H1 (cell line): ENCODE results near the gene CHMP5. TPM values are rescaled to one million over a fixed set of nuclear protein-coding genes. Genes with fewer than 3 reads are reported as not detected.

Experiments
- CTCF ChIA-PET: fragments of 300-600 bp; sonication (Branson Sonifier 250); formaldehyde crosslinking; loops from one replicate; lab custom pipeline; 2021; ENCODE audit not compliant: partially characterized antibody; lab: Charles Lee
- POLR2A ChIA-PET: fragments of 300-600 bp; sonication (Branson Sonifier 250); formaldehyde crosslinking; loops from one replicate; lab custom pipeline; 2021; ENCODE audit warnings: inconsistent platforms; ENCODE audit not compliant: partially characterized antibody; lab: Charles Lee
- DNase-seq, 2 experiments: peaks; one replicate each; pipeline versions ENCODE4 v3.0.0 to v3.0.0-alpha.2; 2010 to 2022; ENCODE audit warnings: low spot score in 2 of 2, low read depth in 1 of 2, mixed read lengths in 1 of 2
- FAIRE-seq: peaks from 2 replicates; lab custom pipeline; 2011; peaks lifted over from hg19 to GRCh38; lab: Jason Lieb, UNC
- H2AFZ ChIP-seq: 2 replicates; pipeline ENCODE4 v1.8.1; 2012; ENCODE audit warnings: low read length, inconsistent platforms
- H2AK5ac ChIP-seq: 2 replicates; pipeline ENCODE4 v1.6.1; 2013; ENCODE audit warnings: low read depth, low read length
- H2BK120ac ChIP-seq: replicated peaks from 2 replicates; pipeline ENCODE3; 2013; ENCODE audit warnings: low read depth, low read length, inconsistent platforms
- H2BK12ac ChIP-seq: 2 replicates; pipeline ENCODE4 v1.6.1; 2013; ENCODE audit warnings: low read depth, low read length
- H2BK15ac ChIP-seq: 2 replicates; pipeline ENCODE4 v1.6.1; 2013; ENCODE audit warnings: low read length
- H2BK20ac ChIP-seq: 2 replicates; pipeline ENCODE4 v1.6.1; 2013; ENCODE audit warnings: low read length
- H2BK5ac ChIP-seq: 2 replicates; pipeline ENCODE4 v1.6.1; 2013; ENCODE audit warnings: low read depth, low read length
- H3K14ac ChIP-seq: 2 replicates; pipeline ENCODE4 v1.6.1; 2013; ENCODE audit warnings: inconsistent platforms; ENCODE audit not compliant: insufficient read length
- H3K18ac ChIP-seq: 2 replicates; pipeline ENCODE4 v1.6.1; 2013; ENCODE audit warnings: low read length; ENCODE audit errors: extremely low read depth
- H3K23ac ChIP-seq: 2 replicates; pipeline ENCODE4 v1.6.1; 2013; ENCODE audit warnings: inconsistent platforms; ENCODE audit not compliant: insufficient read length
- H3K23me2 ChIP-seq: 2 replicates; pipeline ENCODE4 v1.6.1; 2013; ENCODE audit warnings: low read depth, low read length
- H3K27ac ChIP-seq: 2 replicates; pipeline ENCODE4 v1.6.1; 2011; ENCODE audit warnings: low read depth, low read length, inconsistent platforms
- H3K27me3 ChIP-seq, 4 experiments: replicated peaks in 1 of 4; 1 replicate in 1 of 4; 2 replicates in 3 of 4; pipeline versions ENCODE4 v1.6.1 to v1.8.1; 2011 to 2013; ENCODE audit warnings: low read length in 3 of 4, mild to moderate bottlenecking in 3 of 4, inconsistent platforms in 2 of 4, mixed read lengths in 2 of 4, moderate library complexity in 1 of 4; ENCODE audit not compliant: control insufficient read depth in 3 of 4, insufficient read depth in 3 of 4; ENCODE audit errors: extremely low read depth in 1 of 4
- H3K36me3 ChIP-seq, 4 experiments: 2 replicates each; pipeline versions ENCODE4 v1.6.1 to v1.8.1; 2011 to 2013; ENCODE audit warnings: mild to moderate bottlenecking in 4 of 4, low read length in 3 of 4, moderate library complexity in 2 of 4, control low read depth in 1 of 4, inconsistent platforms in 1 of 4; ENCODE audit not compliant: insufficient read depth in 4 of 4, control insufficient read depth in 2 of 4
- H3K4ac ChIP-seq: replicated peaks from 2 replicates; pipeline ENCODE3; 2013; ENCODE audit warnings: low read length, low read depth, mixed read lengths, inconsistent platforms; ENCODE audit not compliant: insufficient read length
- H3K4me1 ChIP-seq, 4 experiments: replicated peaks in 1 of 4; 1 replicate in 1 of 4; 2 replicates in 3 of 4; pipeline versions ENCODE4 v1.6.1 to v1.8.1; 2011 to 2013; ENCODE audit warnings: low read length in 3 of 4, inconsistent platforms in 2 of 4, mixed read lengths in 1 of 4; ENCODE audit not compliant: insufficient read depth in 4 of 4, control insufficient read depth in 3 of 4
- H3K4me2 ChIP-seq, 2 experiments: 2 replicates each; pipeline versions ENCODE4 v1.6.1 to v1.8.1; 2011 to 2013; ENCODE audit warnings: low read depth in 2 of 2, low read length in 2 of 2, control low read depth in 1 of 2, inconsistent platforms in 1 of 2, mild to moderate bottlenecking in 1 of 2; ENCODE audit not compliant: insufficient read depth in 1 of 2
- H3K4me3 ChIP-seq, 4 experiments: fragments of 200-600, 300-600 bp in 1 of 4; sonication (generic), shearing (Covaris generic), sonication (Bioruptor Twin) in 1 of 4; 2 replicates each; pipeline versions ENCODE4 v1.5.1 to v1.8.1; 2011 to 2016; ENCODE audit warnings: low read length in 4 of 4, low read depth in 3 of 4, control low read depth in 2 of 4, inconsistent platforms in 2 of 4, mild to moderate bottlenecking in 2 of 4, mixed read lengths in 1 of 4, moderate library complexity in 1 of 4; ENCODE audit not compliant: insufficient read depth in 2 of 4; ENCODE audit errors: extremely low read depth in 1 of 4
- H3K56ac ChIP-seq: replicated peaks from 2 replicates; pipeline ENCODE3; 2013; ENCODE audit warnings: low read depth, mild to moderate bottlenecking, mixed read lengths, low read length, inconsistent platforms; ENCODE audit not compliant: insufficient read length
- H3K79me1 ChIP-seq: 2 replicates; pipeline ENCODE4 v1.6.1; 2013; ENCODE audit warnings: low read depth, low read length, control low read depth
- H3K79me2 ChIP-seq, 2 experiments: 2 replicates each; pipeline versions ENCODE4 v1.6.1 to v1.8.1; 2012 to 2013; ENCODE audit warnings: low read length in 2 of 2, mild to moderate bottlenecking in 2 of 2, inconsistent platforms in 1 of 2; ENCODE audit not compliant: insufficient read depth in 2 of 2, control insufficient read depth in 1 of 2
- H3K9ac ChIP-seq, 4 experiments: replicated peaks in 1 of 4; 1 replicate in 1 of 4; 2 replicates in 3 of 4; pipeline versions ENCODE4 v1.6.1 to v1.8.1; 2011 to 2013; ENCODE audit warnings: low read depth in 3 of 4, low read length in 3 of 4, control low read depth in 2 of 4, mild to moderate bottlenecking in 2 of 4, moderate library complexity in 2 of 4, inconsistent platforms in 1 of 4; ENCODE audit errors: extremely low read depth in 1 of 4
- H3K9me3 ChIP-seq, 2 experiments: 2 replicates each; pipeline versions ENCODE4 v1.6.1 to v1.8.1; 2012 to 2013; ENCODE audit warnings: mild to moderate bottlenecking in 2 of 2, moderate library complexity in 2 of 2, control low read depth in 1 of 2, inconsistent platforms in 1 of 2, low read depth in 1 of 2, low read length in 1 of 2, mixed read lengths in 1 of 2; ENCODE audit not compliant: insufficient read depth in 2 of 2
- H4K20me1 ChIP-seq, 2 experiments: replicated peaks in 1 of 2; 2 replicates each; pipeline versions ENCODE3 to v1.8.1; 2011 to 2013; ENCODE audit warnings: inconsistent platforms in 2 of 2, low read length in 2 of 2, mild to moderate bottlenecking in 1 of 2; ENCODE audit not compliant: insufficient read depth in 2 of 2, control insufficient read depth in 1 of 2
- H4K5ac ChIP-seq: 2 replicates; pipeline ENCODE4 v1.6.1; 2013; ENCODE audit warnings: low read length, low read depth, mixed read lengths, inconsistent platforms; ENCODE audit not compliant: insufficient read length
- H4K8ac ChIP-seq: 2 replicates; pipeline ENCODE4 v1.8.0; 2013; ENCODE audit warnings: mild to moderate bottlenecking, moderate library complexity, low read length, inconsistent platforms; ENCODE audit not compliant: insufficient read depth; ENCODE audit errors: extremely low read depth
- H4K91ac ChIP-seq: replicated peaks from 2 replicates; pipeline ENCODE3; 2013; ENCODE audit warnings: low read length, mixed read lengths, inconsistent platforms; ENCODE audit not compliant: insufficient read length
- ASH2L ChIP-seq: fragments of 200-600, 300-600 bp; sonication (generic); IDR thresholded peaks from one replicate; pipeline ENCODE4 v1.7.1; 2017; ENCODE audit warnings: low read length
- CBX5 ChIP-seq: fragments of 300-800, 300-1000 bp; sonication (generic); IDR thresholded peaks from 2 replicates; pipeline ENCODE4 v1.7.1; 2016; ENCODE audit warnings: antibody characterized with exemption, low read length, low read depth
- POLR2AphosphoS5 ChIP-seq: IDR thresholded peaks from 2 replicates; pipeline ENCODE4 v1.6.1; 2011; ENCODE audit warnings: low read depth, low read length
- SP1 ChIP-seq: IDR thresholded peaks from 2 replicates; pipeline ENCODE4 v1.6.1; 2011; ENCODE audit warnings: low read depth, low read length
- TBP ChIP-seq: IDR thresholded peaks from 2 replicates; pipeline ENCODE4 v1.6.1; 2011; ENCODE audit warnings: low read depth, low read length, improper control_type of control experiment
- WGBS, 2 experiments: shearing (Covaris generic) in 1 of 2; methylation state at CpG; one replicate each; pipeline versions ENCODE4 v1.1.6 to v1.1.7; 2013 to 2015; ENCODE audit warnings: low lambda C conversion rate in 2 of 2, mixed read lengths in 2 of 2, inconsistent platforms in 1 of 2, low coverage in 1 of 2, missing lambda C conversion rate in 1 of 2; ENCODE audit not compliant: insufficient replicate concordance in 2 of 2, insufficient coverage in 1 of 2, insufficient read length in 1 of 2; ENCODE audit errors: extremely low coverage in 1 of 2, missing lambda C conversion rate in 1 of 2; 5-methylcytosine and 5-hydroxymethylcytosine counted together
- polyA plus RNA-seq, 7 experiments: library from polyadenylated mRNA; depleted of rRNA in 3 of 7; stranded (reverse) in 5 of 7; unstranded in 2 of 7; fragments of >200 nt in 5 of 7; fragments of 200-250 nt in 2 of 7; gene quantifications; 1 replicate in 5 of 7; 2 replicates in 1 of 7; 4 replicates in 1 of 7; pipeline versions ENCODE4 v1.2.1 to v1.2.3, GENCODE V29; 2011 to 2013; ENCODE audit warnings: missing spikeins in 2 of 7, mixed read lengths in 2 of 7
- total RNA-seq: library from RNA; stranded (reverse); fragmentation: NEBNext Ultra II Directional; extraction: Animal tissue kit (Norgen Biotek cat#: 25700); gene quantifications from 2 replicates; pipeline ENCODE4 v1.2.1, GENCODE V29; 2021

Gene CHMP5
- total and polyA plus RNA-seq, 2 of the 8 experiments (the other 6 are each of a cell fraction or from before 2014, with no cell fraction given), result 25.0 to 47.3 TPM

GRCh38 chr9:33294670-33295432 is 30.0 kb downstream of the CHMP5 start:
- H3K4ac ChIP-seq, result no peak overlapping the region
- FAIRE-seq (no peak), DNase-seq (no peak)
- POLR2A ChIA-PET, result no interaction called here
- no peak overlapping the region for H2BK120ac ChIP-seq
- H3K4me2 ChIP-seq, result no peak overlapping the region
- peaks cover 0 to 51% (median 33%) of the 10 kb centered on the region in 4 experiments; a peak in 6 of 8 replicates for H3K36me3 ChIP-seq
- no peak overlapping the region for H4K8ac ChIP-seq
- H3K4me3 ChIP-seq, result no peak overlapping the region
- no peaks in the 10 kb centered on the region; a peak in 1 of 7 replicates for H3K4me1 ChIP-seq
- H3K14ac ChIP-seq, result no peak overlapping the region
- no peak overlapping the region for H3K18ac ChIP-seq
- H3K9me3 ChIP-seq, result no peaks in the 10 kb centered on the region
- no peak overlapping the region for H4K91ac ChIP-seq
- peaks cover 3% of the 10 kb centered on the region for H3K79me1 ChIP-seq
- no peak overlapping the region for H2BK5ac ChIP-seq
- H3K27me3 ChIP-seq, result no peaks in the 10 kb centered on the region
- no peak overlapping the region for H2AFZ ChIP-seq
- CTCF ChIA-PET, result no interaction called here
- 90% methylated on average over 12 of the region's 12 CpGs; no CpG with 5 or more reads in 1 of the 2 experiments for WGBS, 2 experiments
- H2BK12ac ChIP-seq, result no peak overlapping the region
- H2BK20ac ChIP-seq, result no peak overlapping the region
- no peaks in the 10 kb centered on the region for H4K20me1 ChIP-seq
- H3K79me2 ChIP-seq, result peaks cover 0 to 52% of the 10 kb centered on the region in 2 experiments; a peak in 3 of 4 replicates
- H2AK5ac ChIP-seq, result no peak overlapping the region
- H3K27ac ChIP-seq, result no peak overlapping the region
- H3K9ac ChIP-seq, result no peak overlapping the region; a peak in 1 of 7 replicates
- H3K56ac ChIP-seq, result no peak overlapping the region
- H4K5ac ChIP-seq, result no peak overlapping the region
- H2BK15ac ChIP-seq, result no peak overlapping the region
- no peak for TF ChIP-seq SP1
- no peak for TF ChIP-seq ASH2L
- TF ChIP-seq TBP, result no peak
- no peak for TF ChIP-seq POLR2AphosphoS5
- TF ChIP-seq CBX5, result no peak
- H3K23me2 ChIP-seq, result no peaks in the 10 kb centered on the region; the same call in 1 of the 2 replicates
- no peak overlapping the region for H3K23ac ChIP-seq
